D721Med (cell line): ENCODE results near the gene RUNDC1.
"Not testable (repeated sequence)": the region's sequence is repeated elsewhere in the genome, so short reads cannot be mapped to it uniquely, and the experiment has no call there.

Experiments used
- DNase-seq: peaks from one replicate; pipeline ENCODE4 v3.0.0; 2011; ENCODE audit warnings: low spot score; ENCODE audit not compliant: insufficient read length
- FAIRE-seq: peaks from 2 replicates; lab custom pipeline; 2011; peaks lifted over from hg19 to GRCh38; lab: Jason Lieb, UNC
- TF ChIP-seq, protein P1 (sequence below): IDR thresholded peaks from 2 replicates; pipeline ENCODE4 v1.5.1; 2012; ENCODE audit warnings: mild to moderate bottlenecking, control low read depth; ENCODE audit not compliant: insufficient read depth; ENCODE audit errors: missing control alignments

Gene RUNDC1

DNA sequence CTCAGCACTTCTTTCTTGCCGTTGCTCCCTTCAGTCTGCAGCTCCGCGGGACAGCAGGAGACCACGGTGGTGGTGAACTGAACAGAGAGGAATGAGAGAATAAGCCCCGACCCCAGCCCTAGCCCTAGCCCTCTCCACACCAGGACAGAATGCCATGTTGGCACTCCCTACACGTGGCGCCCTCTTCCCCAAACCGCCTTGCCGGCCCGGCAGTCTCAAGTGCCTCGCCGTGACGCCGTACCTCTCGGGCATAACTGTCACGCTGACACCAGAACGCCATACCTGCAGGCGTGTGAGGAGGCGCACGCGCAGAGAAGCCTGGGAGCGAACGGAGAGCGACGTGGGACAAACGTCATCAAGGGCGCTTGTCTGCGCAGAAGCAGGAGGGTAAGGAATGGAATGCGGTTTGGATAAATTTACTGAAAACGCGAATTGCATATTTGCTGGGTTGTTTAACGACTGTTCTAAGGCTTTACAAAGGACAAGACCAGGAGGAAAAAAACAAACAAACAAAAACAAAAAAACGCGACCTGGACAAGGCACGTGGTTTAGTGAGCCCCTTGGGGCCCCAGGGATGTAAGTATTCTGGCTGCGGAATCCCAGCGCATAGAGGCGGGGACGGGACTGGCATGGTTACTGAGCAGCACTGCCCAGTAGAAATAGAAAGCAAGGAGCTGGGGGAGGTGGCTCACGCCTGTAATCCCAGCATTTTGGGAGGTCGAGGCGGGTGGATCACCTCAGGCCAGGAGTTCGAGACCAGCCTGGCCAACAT lies 16.0 kb upstream of the RUNDC1 start, which contains the start of gene AARSD1:
TSS of gene AARSD1 (minus strand) at position 294 of the 772 bp plus-strand sequence. CDS start at position 280, 14 bp downstream.
- FAIRE-seq (no peak), DNase-seq (peak; percentile 69)
- TF ChIP-seq, protein P1, sequence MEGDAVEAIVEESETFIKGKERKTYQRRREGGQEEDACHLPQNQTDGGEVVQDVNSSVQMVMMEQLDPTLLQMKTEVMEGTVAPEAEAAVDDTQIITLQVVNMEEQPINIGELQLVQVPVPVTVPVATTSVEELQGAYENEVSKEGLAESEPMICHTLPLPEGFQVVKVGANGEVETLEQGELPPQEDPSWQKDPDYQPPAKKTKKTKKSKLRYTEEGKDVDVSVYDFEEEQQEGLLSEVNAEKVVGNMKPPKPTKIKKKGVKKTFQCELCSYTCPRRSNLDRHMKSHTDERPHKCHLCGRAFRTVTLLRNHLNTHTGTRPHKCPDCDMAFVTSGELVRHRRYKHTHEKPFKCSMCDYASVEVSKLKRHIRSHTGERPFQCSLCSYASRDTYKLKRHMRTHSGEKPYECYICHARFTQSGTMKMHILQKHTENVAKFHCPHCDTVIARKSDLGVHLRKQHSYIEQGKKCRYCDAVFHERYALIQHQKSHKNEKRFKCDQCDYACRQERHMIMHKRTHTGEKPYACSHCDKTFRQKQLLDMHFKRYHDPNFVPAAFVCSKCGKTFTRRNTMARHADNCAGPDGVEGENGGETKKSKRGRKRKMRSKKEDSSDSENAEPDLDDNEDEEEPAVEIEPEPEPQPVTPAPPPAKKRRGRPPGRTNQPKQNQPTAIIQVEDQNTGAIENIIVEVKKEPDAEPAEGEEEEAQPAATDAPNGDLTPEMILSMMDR, result no peak

DNA sequence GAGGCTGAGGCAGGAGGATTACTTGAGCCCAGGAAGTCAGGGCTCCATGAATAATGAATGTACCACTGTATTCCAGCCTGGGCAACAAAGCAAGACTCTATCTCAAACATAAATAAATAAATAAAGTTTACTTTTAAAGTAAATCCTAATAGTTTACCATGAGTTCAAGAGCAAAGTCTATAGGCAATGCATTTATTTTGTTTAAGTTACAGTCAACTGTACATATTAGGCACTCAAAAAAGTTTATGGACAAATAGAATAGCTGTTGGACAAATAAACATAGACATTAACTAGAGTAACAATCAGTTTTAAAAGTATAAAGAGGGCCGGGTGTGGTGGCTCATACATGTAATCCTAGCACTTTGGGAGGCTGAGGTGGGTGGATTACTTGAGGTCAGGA lies 12.4 kb upstream of the RUNDC1 start:
- FAIRE-seq, result no peak
- no peak for DNase-seq
- TF ChIP-seq, protein P1, result no peak

DNA sequence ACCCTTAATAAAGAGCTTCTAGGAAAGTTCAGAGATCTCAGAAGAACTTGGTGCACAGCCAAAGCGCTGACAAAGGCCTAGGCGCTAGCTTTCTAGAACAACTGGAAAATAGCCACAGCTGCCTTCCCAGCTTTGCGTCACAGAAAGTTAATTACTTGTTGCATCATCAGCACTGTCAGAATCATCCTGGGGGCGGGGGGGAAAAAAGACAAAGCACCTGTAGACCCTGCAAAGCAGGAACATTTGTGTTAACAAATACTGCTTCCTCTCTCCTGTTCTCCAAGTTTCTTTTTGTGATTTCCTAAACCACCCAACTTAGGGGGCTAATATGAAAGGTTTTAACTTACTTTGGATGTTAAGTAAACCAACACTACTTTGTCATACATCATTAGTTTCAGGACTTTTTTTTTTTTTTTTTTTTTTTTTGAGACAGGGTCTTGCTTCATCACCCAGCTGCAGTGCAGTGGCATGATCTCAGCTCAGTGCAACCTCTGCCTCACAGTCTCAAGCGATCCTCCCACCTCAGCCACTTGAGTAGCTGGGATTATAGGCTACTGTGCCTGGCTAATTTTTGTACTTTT lies 11.3 kb upstream of the RUNDC1 start:
- FAIRE-seq (no peak), DNase-seq (no peak)
- TF ChIP-seq, protein P1, result no peak

GRCh38 chr17:42971589-42971988 lies 8.8 kb upstream of the RUNDC1 start:
- FAIRE-seq (no peak), DNase-seq (no peak)
- TF ChIP-seq, protein P1, result no peak

- not testable (repeated sequence) for DNase-seq, FAIRE-seq
These were observed 7.0 kb upstream of the RUNDC1 start for GRCh38 chr17:42973323-42973722.

- no peak for FAIRE-seq
- TF ChIP-seq, protein P1, result no peak
- no peak for DNase-seq
These were observed 5.1 kb upstream of the RUNDC1 start for GRCh38 chr17:42975265-42975664.

GRCh38 chr17:42975701-42976100 lies 4.7 kb upstream of the RUNDC1 start:
- DNase-seq, FAIRE-seq: not testable (repeated sequence)
